GM12801 (cell line): ENCODE results near the gene INPP5A.

ENCODE experiments used
- CTCF ChIP-seq: IDR thresholded peaks from one replicate; pipeline ENCODE4 v1.5.1; 2011; ENCODE audit warnings: control low read depth; ENCODE audit not compliant: insufficient read length; ENCODE audit errors: extremely low read depth

INPP5A gene

DNA sequence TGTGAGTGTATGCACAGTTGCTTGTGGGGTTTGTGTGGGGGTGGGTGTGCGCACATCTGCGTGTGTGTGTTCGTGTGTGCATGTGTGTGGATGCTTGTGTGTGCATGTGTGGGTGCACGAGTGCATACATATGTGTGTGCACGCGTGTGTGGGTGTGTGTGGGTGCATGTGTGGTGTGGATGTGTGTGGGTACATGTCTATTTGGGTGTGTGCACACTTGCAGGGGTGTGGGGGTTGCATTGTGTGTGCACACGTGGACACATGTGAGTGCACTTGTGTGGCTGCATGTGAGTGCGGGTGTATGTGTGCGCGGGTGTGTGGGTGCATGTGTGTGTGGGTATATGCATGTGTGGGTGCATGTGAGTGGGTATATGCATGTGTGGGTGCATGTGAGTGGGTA is 174.7 kb downstream of the INPP5A start:
- TF ChIP-seq CTCF = no peak

DNA sequence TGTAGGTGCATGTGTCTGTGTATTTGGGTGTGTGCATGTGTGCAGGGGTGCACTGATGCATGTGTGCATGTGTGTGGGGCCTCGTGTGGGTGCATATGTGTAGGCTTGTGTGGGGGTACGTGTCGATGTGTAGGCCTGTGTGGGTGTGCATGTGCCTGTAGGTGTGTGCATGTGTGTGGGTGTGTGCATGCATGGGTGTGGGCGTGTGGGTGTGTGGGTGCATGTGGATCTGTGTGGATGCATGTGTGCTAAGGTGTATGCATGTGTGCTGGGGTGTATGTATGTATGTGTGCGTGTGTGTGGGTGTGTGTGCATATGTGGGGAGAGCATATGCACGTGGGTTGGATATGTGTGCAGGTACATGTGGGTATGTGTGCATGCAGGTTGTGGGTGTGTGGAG is 175.2 kb downstream of the INPP5A start:
- no peak for TF ChIP-seq CTCF

DNA sequence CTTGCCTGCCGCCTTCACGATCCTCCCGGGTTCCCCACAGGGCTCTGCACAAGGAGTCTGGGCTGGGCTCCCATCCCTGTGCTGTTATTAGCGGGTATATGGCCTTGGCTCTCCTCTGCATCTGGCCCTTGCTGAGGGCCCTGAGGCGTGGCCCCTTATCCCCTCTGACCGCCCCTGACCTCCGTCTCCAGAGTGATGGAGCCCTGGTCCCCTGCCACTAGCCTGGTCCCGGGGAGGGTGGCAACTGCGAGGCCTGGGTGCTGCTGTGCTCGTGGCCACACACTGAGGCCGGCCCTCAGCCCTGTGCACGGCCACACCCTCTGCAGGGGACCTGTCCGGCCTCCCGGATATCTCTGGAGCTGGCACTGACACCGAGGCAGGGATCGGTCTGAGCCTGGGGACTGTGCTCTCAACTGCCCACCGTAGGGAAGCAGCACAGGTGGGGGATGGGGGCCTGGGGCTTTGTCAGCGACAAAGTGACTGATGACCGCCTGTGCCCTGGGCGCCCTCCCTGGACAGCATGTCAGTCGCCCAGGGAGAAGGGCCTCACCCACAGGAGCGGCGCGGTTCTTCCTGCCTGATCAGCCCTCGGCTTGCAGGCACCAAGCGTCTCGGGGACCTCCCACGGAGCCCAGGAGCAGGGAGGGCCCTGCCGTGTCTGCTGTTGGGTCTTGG is 176.0 kb downstream of the INPP5A start:
- TF ChIP-seq CTCF = no peak

- TF ChIP-seq CTCF = no peak
These were observed 176.8 kb downstream of the INPP5A start for GRCh38 chr10:132714096-132714985.

GRCh38 chr10:132714986-132715775 is 177.6 kb downstream of the INPP5A start:
- no peak for TF ChIP-seq CTCF

GRCh38 chr10:132715776-132716680 is 178.4 kb downstream of the INPP5A start:
- no peak for TF ChIP-seq CTCF
